Activated CD8-positive, alpha-beta T cell treated with anti-CD3 and anti-CD28 coated beads for 36 hours (primary cell): Measurements from ENCODE around the gene ACOT11. TPM values are rescaled to one million over a fixed set of nuclear protein-coding genes. Genes with fewer than 3 reads are reported as not detected.
"Not testable (repeated sequence)": the region's sequence is repeated elsewhere in the genome, so short reads cannot be mapped to it uniquely, and the experiment has no call there.

Experiments
- ATAC-seq: fragments of 200-7000 bp; cut with Tn5 transposase; one replicate; pipeline ENCODE4 v1.10.0; 2021; ENCODE audit warnings: mild to moderate bottlenecking, moderate library complexity
- CTCF ChIA-PET: fragments of 350-600 bp; sonication (Branson Sonifier 250); formaldehyde crosslinking; loops from one replicate; lab custom pipeline; 2021; ENCODE audit warnings: antibody characterized with exemption; lab: Charles Lee
- POLR2A ChIA-PET: fragments of 350-600 bp; sonication (Branson Sonifier 250); formaldehyde crosslinking; loops from one replicate; lab custom pipeline; 2021; ENCODE audit warnings: antibody characterized with exemption; lab: Charles Lee
- DNase-seq: peaks from one replicate; pipeline ENCODE4 v3.0.0-alpha.2; 2020
- H3K27ac Mint-ChIP-seq: one replicate; pipeline ENCODE4 v1.8.0; 2021; ENCODE audit warnings: mild to moderate bottlenecking, mixed read lengths
- H3K27me3 Mint-ChIP-seq: one replicate; pipeline ENCODE4 v1.8.0; 2021; ENCODE audit warnings: mixed read lengths
- H3K36me3 Mint-ChIP-seq: one replicate; pipeline ENCODE4 v1.8.0; 2021; ENCODE audit warnings: low read depth, mixed read lengths
- H3K4me1 Mint-ChIP-seq: one replicate; pipeline ENCODE4 v1.8.0; 2021; ENCODE audit warnings: low read depth, mixed read lengths
- H3K4me3 Mint-ChIP-seq: one replicate; pipeline ENCODE4 v1.8.0; 2021; ENCODE audit warnings: mild to moderate bottlenecking, moderate library complexity, mixed read lengths
- H3K9me3 Mint-ChIP-seq: one replicate; pipeline ENCODE4 v1.8.0; 2021; ENCODE audit warnings: mixed read lengths
- CTCF ChIP-seq: fragments of 200-600 bp; IDR thresholded peaks from one replicate; pipeline ENCODE4 v1.8.0; 2022; ENCODE audit warnings: antibody characterized with exemption, mild to moderate bottlenecking
- intact Hi-C: fragments of 100-400 bp; cut with micrococcal nuclease; formaldehyde crosslinking; loops from one replicate; pipeline ENCODE4 v1.10.0; 2022
- total RNA-seq, 2 experiments: library from RNA; stranded (reverse); gene quantifications; one replicate each; pipeline ENCODE4 v1.2.3, GENCODE V29; 2021

Gene ACOT11
- total RNA-seq, 2 experiments from 2014 or later = 1.1 to 1.2 TPM

DNA sequence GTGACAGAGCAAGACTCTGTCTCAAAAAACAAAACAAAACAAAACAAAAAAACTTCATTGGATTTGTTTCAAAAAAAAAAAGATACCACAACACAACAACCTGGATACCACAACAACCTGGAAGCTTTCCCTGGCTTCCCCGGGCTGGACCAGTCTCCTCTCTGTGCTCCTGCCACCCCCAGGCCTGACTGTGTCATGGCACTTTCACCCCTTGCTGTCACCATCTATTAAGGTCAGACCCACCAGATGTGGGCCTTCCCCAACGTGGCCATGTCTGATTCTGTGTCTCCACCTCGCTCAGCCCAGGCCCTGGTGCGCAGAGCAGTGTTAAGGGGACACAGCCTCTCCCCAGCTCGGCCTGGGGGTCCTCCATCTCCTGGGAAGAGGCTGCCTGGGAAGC lies 28.3 kb upstream of the ACOT11 start:
- peak; percentile 18 for TF ChIP-seq CTCF
- ATAC-seq (peak; percentile 64), DNase-seq (no peak)
- intact Hi-C loops = no loop called here
- Mint-ChIP-seq H3K4me1 (no peaks in the 10 kb centered on the region), H3K36me3 (no peaks in the 10 kb centered on the region), H3K27me3 (no peaks in the 10 kb centered on the region), H3K4me3 (no peak overlapping the region), H3K9me3 (no peaks in the 10 kb centered on the region), H3K27ac (no peak overlapping the region)
- ChIA-PET CTCF (no interaction called here), POLR2A (no interaction called here)

GRCh38 chr1:54520631-54521321 lies 27.3 kb upstream of the ACOT11 start:
- intact Hi-C loops = no loop called here
- DNase-seq = no peak
- Mint-ChIP-seq H3K27ac (no peak overlapping the region), H3K9me3 (no peaks in the 10 kb centered on the region), H3K36me3 (no peaks in the 10 kb centered on the region), H3K27me3 (no peaks in the 10 kb centered on the region), H3K4me1 (no peaks in the 10 kb centered on the region), H3K4me3 (no peak overlapping the region)
- ChIA-PET CTCF (no interaction called here), POLR2A (no interaction called here)
- ATAC-seq = no peak
- no peak for TF ChIP-seq CTCF

DNA sequence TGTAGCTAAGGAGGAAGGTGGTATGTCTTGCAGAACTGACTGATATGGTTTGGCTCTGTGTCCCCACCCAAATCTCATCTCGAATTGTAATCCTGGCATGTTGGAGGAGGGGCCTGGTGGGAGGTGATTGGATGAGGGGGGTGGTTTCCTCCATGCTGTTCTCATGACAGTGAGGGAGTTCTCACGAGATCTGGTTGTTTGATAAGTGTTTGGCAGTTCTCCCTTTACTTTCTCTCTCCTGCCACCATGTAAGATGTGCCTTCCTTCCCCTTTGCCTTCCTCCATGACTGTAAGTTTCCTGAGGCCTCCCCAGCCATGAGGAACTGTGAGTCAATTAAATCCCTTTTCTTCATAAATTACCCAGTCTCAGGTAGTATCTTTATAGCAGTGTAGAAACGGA lies 21.5 kb upstream of the ACOT11 start:
- DNase-seq, H3K36me3 Mint-ChIP-seq, H3K4me1 Mint-ChIP-seq: not testable (repeated sequence)

DNA sequence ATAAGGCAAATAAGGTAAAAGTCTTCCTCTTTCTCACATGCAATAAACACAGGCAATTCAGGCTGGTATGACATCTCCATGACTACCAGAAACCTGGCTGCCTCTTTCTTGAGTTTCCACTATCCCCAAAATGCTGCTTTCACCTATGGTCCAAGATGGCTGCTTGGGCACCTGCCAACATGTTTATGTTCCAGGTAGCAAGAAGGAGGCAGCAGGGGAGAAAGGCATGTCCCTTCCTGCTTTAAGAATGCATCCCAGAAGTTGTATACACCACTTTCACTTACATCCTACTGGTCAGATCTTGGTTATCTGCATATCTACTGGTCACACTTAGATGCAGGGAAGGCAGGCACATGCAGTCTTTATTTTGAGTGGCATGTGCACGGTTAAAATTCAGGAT lies 19.4 kb upstream of the ACOT11 start:
- POLR2A ChIA-PET = no interaction called here
- H3K27me3 Mint-ChIP-seq = peaks cover 2% of the 10 kb centered on the region

More for the DNA sequence above, 21.5 kb upstream of the ACOT11 start:
- H3K9me3 Mint-ChIP-seq, POLR2A ChIA-PET, H3K27me3 Mint-ChIP-seq, intact Hi-C loops, CTCF ChIA-PET, H3K27ac Mint-ChIP-seq, H3K4me3 Mint-ChIP-seq, ATAC-seq: not testable (repeated sequence)

DNA sequence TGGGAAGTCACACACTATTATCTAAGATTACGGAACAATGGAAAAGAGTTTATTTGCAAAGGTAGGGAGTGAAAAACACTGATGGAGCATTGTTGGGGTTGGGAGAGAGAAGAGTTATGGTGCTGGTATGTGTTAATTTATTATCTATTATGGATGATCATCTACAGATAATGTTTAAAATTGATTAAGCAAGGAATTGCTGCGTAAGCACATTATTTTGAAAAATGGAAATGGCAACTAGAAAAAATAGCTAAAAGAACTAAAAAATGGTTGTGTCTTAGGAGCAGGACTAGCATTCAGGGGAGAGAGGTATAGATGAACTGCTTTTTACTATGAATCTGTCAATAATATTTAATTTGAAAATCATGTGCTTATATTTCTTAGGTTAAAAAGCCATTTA lies 16.0 kb upstream of the ACOT11 start:
- H3K36me3 Mint-ChIP-seq = no peaks in the 10 kb centered on the region
- ATAC-seq = no peak
- peaks cover 2% of the 10 kb centered on the region for H3K27me3 Mint-ChIP-seq
- TF ChIP-seq CTCF = no peak
- H3K27ac Mint-ChIP-seq = no peak overlapping the region
- no peaks in the 10 kb centered on the region for H3K9me3 Mint-ChIP-seq
- ChIA-PET CTCF (no interaction called here), POLR2A (no interaction called here)
- H3K4me3 Mint-ChIP-seq = no peak overlapping the region
- intact Hi-C loops = no loop called here
- no peak for DNase-seq
- no peaks in the 10 kb centered on the region for H3K4me1 Mint-ChIP-seq

More for the DNA sequence above, 19.4 kb upstream of the ACOT11 start:
- Mint-ChIP-seq H3K36me3 (no peaks in the 10 kb centered on the region), H3K4me3 (no peak overlapping the region), H3K4me1 (no peaks in the 10 kb centered on the region), H3K27ac (no peak overlapping the region), H3K9me3 (no peaks in the 10 kb centered on the region)
- DNase-seq = no peak
- no peak for ATAC-seq
- intact Hi-C loops = no loop called here
- CTCF ChIA-PET = no interaction called here
- no peak for TF ChIP-seq CTCF

- ATAC-seq, H3K9me3 Mint-ChIP-seq, H3K27me3 Mint-ChIP-seq, H3K27ac Mint-ChIP-seq, H3K4me3 Mint-ChIP-seq, DNase-seq, intact Hi-C loops, POLR2A ChIA-PET, CTCF ChIA-PET, H3K4me1 Mint-ChIP-seq, H3K36me3 Mint-ChIP-seq: not testable (repeated sequence)
These were observed 11.4 kb upstream of the ACOT11 start for GRCh38 chr1:54536656-54537055.
